GM19455 (cell line): ENCODE measurements around the gene TIMM22.
A peak's percentile ranks its signal among the peaks of the same experiment; 100 is the strongest.
"Not testable (repeated sequence)": the region's sequence is repeated elsewhere in the genome, so short reads cannot be mapped to it uniquely, and the experiment has no call there.

Source experiments
- ATAC-seq: cut with Tn5 transposase; IDR thresholded peaks from one replicate; pipeline ENCODE4 v1.9.1; 2021; ENCODE audit not compliant: unreplicated experiment

Gene TIMM22

DNA sequence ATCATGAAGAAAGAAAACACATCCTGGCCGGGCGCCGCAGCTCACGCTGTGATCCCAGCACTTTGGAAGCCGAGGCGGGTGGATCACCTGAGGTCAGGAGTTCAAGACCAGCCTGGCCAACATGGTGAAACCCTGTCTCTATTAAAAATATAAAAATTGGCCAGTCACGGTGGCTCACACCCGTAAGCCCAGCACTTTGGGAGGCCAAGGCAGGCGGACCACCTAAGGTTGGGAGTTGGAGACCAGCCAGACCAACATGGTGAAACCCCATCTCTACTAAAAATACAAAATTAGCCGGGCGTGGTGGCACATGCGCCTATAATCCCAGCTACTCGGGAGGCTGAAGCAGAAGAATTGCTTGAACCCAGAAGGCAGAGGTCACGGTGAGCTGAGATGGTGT, 25.1 kb upstream of the TIMM22 start:
- ATAC-seq = not testable (repeated sequence)

DNA sequence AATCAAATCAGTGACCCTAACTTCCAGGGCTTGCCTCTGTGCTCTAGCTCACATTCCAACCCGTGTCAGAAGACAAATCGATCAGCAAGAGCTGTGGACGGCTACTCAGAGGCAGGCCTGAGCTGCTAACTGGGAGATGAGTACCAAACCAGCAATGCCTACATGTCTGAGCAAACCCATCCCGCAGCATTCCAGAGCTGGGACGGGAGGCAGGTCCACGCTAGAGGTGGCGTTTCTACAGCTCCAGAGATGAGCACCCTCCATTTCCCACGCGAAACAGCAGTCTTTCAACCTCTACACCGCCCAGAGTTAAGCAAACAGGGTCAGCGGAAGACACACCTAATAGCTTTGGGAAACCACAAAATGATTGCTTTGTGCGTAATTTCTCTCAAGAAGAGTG, 23.9 kb upstream of the TIMM22 start:
- ATAC-seq = no peak

DNA sequence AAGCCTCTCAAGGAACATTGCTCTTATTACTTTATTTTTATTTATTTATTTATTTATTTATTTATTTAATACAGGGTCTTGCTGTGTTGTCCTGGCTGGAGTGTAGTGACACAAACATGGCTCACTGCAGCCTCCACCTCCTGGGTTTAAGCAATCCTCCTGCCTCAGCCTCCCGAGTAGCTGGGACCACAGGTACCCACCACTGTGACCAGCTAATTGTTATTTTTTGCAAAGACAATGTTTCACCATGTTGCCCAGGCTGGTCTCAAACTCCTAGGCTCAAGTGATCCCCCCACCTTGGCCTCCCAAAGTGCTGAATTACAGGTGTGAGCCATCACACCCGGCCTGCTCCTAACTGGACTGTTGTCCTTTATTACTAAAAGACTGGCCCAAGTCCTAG, 22.2 kb upstream of the TIMM22 start:
- ATAC-seq = not testable (repeated sequence)

DNA sequence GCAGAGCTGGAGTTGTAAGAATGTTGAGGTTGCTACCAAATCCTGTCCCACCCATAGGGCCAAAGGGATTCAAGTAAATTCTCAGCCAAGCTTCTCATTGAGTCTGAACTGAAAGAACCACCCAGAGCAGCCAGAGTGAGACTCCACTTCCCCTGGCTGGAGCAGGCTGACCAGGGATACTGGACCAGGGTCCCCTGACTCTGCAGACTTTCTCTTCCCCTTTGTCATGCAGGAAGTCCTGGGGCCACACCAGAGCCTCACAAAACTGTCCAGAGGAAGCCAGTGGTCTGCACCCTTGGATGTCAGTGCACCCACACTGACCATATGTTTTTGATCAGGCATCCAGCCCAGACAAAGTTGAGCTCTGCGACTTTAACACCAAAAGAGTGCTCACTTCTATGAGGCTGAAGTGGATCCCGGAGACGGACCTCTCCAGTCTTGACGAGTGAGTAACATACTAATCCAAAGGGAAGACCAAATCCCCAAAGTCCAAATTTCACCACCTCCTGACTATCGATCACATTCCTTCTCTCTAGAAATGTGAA, 21.5 kb upstream of the TIMM22 start:
- no peak for ATAC-seq

DNA sequence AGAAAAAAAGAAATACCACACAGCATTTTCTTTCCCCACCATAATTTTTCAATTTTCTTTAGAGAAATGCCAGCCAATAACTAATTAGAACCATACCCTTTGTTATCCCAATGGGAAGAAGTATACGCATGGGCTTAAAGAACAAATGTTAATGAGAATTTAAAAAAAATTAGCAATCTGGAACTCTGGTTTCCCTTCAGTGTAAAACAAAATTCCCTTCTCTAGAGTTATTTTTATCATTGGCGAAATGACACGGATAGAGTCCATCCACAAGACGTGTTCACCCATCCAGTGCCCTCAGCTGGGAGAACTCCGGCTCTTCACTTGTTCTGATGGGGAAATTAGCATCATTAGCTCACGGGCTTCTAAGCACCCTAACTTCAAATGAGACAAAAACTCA, 20.6 kb upstream of the TIMM22 start:
- ATAC-seq = no peak

DNA sequence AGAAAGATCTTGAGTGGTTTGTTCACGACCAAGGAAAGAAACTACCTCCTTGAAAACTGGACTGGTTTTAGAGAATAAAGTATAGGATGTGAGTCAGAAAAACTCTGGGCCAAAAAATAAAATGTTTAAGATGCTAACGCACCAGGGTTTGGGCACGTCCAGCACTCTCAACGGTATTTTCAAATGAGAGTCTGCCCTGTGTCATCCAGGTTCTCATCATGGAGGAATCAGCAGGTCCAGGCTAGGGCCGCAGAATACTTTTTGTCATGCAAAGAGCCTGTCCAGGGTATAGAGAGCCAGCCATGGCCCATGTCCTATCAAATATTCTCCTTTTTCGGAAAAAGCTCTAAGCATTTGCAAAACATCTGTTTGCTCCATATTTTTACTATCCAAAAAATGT, 19.8 kb upstream of the TIMM22 start:
- ATAC-seq = no peak

DNA sequence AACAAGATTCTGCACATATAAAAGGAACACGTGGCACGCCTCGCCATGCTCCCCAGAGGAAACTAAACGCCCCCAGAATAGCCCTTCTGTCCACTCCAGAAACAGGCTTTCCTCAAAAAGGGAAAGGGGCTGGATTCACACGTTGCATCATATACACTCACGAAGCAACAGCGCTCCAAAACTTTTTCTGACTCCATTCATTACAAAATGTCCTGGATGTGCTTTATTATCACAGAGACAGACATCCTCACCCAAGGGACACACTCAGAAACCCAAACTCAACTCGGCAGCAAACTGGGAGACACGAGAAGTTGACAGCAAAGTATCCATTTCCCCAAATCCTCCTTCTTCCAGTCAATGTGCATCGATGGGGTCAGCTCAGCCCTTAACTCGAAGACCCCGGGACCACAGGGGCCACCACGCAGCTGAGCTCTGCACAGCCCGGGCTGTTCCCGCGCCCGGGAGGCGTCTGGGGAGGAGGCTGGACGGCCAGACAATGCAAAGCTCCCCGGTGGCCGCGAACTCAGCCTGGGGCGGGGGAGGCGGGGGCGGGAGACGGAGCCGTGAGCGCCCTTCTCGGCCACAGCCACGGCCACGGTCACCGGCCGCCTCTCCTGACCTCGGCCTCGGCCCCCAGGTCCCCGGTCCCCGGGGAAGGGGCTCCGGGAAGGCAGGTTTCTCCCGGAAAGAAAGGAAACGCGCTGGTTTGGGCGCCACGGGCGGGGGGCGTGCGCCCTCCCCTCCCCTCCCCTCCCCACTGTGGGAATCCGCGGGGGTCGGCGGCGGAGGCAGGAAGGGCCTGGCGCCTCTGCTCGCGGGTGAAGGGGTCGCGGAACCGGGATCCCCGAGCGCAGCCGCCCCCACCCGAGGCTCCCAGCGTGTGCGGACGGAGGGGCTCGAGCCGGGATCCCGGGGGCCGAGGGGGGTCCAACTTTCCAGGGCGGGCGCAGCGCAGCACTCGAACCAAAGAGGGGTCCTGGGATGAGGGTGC, 18.5 kb upstream of the TIMM22 start:
- no peak for ATAC-seq

DNA sequence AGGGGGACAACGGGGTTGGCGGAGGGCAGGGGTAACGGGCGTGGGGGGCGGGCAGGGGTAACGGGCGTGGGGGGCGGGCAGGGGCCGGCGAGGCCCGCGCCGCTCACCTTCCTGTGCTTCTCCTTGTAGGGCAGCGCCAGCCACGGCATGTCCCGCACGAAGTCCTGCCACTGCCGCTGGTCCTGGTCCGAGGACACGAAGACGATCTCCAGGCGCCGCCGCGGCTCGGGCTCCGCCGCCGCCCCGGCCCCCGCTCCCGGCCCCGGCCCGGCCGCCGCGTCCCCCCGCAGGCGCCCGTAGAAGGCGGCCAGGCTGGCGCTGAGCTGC, 17.8 kb upstream of the TIMM22 start:
- ATAC-seq = no peak

DNA sequence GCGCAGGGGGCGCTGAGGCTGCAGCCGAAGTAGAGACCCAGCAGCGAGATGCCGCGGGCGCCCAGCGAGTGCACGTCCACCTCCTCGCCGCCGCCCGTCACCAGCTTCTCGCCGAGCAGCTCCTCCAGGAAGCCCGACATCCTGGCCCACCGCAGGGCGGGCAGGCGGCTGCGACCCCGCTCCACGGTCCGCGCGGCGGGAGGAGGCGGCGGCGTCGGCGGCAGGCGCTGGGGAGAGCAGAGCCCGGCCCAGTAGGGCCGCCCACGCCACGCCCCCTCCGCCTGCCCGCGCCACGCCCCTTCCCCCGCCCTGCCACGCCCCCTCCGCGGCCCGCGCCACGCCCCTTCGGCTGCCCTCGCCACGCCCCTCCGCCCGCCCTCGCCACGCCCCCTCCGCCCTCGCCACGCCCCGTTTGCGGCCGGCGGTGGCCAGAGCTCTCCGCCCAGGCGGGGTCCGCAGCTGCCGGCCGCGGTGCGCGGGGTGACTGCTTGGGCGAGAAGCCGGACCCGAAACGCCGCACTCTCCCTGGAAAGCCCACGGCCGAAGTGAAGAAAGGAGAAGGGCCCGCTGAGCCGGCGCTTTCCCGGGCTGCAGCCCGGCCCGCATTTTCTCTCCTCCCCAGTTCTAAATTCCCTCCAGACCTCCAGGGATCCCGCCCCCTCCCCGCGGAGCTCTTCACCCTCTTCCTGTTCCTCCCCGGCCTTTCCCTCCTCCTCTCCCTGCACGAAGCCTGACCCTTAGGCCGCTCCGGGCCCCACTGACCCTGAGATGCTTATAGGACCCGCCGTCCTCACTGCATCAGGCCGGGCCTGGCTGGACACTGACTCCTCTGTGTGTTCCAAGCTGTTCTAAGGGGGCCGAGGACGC, 17.2 kb upstream of the TIMM22 start, which contains the start of gene NXN:
NXN (minus strand) TSS at position 238 of the 867 bp plus-strand sequence.
- peak; percentile 69 for ATAC-seq

DNA sequence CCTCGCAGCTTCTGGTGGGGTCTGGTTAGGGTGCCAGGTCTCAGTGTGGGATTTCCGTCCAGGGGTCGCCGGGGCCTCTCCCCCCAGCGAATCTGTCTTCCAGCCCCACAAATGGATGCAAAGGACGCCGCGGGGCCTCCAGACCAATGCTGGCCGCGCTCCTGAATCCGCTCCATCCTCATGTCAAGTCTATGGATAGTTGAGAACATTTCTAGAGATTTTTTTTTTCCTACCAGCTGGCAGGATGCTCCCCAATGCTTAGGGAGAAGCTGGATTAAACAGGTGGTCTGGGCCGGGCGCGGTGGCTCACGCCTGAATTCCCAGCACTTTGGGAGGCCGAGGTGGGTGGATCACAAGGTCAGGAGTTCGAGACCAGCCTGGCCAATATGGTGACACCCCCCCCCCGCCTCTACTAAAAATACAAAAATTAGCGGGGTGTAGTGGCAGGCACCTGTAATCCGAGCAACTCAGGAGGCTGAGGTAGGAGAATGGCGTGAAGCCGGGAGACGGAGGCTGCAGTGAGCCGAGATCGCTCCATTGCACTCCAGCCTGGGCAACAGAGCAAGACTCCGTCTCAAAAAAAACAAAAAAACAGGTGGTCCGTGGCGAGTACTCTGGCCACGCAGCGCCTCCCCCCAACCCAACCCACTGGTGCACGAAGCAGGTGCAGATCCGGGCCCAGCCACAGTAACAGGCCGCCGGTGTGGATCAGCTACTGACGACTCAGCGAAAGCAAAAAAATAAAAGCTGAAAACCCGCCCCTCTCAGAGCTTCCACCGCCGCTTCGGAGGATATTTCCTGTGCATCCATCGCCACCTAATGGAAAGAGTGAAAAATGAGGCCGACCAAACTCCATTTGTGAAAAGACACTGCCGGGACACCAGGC, 16.3 kb upstream of the TIMM22 start:
- no peak for ATAC-seq

DNA sequence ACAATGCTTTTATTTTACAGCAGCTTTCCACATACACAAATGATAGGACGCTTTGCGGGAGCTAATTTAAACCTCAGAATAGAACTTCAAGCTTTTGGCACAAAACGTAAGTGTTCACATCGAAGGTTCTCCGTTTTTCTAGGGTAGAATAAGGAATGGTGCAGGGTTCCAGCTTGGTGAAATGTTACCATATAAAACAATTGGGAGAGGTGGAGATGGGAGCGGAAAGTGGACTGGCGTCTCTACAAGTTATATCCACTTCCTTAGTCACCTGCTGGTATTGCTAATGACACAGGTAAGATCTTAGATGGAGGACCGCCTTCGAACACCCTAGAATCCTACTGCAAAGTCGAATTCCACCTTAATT, 15.7 kb upstream of the TIMM22 start:
- no peak for ATAC-seq

DNA sequence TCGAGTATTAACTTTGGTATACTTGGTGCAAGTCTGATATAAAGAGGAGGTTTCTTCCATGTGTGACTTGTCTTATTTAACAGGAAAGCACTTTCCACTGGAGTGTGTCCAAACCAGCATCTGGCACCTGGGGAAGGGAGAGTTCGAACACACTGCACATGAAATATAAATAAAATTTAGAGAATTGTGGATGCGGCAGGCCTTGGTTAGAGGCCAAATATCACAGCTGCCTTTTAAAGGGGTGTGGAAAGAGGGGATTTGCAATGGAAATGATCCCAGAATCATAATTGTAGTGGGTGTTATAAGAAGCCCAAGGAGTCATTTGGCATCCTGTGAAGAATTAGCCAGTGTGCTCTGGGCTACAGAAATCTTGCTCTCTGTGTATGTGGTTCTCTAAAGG, 13.0 kb upstream of the TIMM22 start:
- no peak for ATAC-seq

DNA sequence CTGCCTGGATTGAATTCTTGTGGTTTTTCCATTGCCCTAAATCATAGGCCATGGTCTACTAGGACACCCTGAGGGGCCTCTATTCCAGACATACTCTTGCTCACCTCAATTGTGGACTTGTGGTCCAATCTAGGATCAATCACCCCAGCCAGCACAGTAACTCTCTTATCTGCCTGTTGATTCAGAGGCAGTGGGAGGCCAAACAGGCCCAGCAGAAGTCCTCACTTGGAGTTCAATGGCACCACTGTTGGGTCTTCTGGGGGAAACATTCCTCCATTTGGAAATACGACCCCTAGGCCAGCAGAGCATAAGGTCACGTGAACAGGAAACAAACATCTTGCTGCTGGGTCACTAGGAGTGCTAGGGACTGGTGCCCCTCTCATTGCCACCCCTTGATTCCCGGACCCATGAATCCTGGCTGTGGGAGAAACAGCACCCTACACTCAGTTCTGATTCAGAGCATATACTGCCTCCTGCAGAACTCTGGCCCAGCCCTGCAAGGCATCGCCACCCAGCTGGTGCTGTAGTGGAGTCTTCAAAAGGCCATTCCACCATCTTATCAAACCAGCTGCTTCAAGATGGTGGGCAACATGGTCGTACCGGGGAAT, 10.5 kb upstream of the TIMM22 start:
- no peak for ATAC-seq

DNA sequence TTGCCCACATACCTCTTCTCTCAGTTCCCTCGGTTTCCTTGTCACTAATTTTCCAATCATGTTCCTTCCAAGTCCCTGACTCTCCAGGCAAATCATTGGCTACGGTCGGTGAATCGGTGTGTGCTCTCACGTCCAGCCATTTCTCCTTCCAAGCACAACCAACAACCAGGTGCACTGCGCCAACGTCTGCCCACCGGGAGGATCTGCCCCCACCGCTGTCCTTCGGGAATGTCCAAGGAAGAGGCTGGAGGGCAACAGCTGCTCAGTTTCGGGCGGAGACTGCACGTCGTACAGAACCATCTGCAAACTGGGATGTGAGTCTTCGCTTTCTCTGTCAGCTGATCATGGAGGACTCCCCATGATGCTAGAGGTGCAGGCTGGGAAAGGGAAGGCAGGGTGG, 9.0 kb upstream of the TIMM22 start:
- no peak for ATAC-seq

DNA sequence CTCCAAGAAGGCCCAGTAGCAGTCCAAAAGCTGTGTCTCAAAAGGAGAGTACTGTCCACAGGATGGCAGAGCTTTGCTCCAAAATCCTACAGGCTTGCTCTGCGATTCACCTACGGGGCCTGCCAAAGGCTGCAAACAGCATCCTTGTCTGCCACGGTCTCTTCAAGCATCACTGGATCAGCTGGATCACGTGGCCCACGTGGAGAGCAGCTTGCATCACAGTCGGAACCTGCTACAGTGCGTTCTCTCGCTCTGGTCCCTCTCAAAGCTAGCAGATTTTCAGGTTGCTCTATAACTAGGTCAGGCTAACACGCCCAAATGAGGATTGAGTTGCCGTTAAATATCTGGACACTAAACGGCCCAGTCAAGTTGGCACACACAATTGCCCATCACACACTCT, 8.4 kb upstream of the TIMM22 start:
- ATAC-seq = no peak

DNA sequence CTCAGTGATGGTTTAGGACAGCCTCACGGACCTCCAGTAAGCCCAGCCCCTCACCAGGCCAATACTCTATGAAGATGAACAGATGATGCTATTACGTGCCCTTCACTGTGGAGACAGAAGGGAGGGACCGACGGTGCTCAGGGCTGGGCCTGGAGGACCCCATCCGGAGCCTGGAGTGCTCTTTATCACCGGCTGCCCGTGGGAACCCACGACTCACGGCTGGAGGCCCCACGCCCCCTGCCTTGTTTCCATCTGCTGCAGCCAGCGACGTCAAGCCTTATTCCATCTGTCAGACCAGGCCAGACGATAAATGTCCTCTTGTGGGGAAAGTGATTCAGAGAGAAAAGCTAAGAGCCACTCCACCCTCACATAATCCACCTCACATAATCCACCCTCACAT, 4.0 kb upstream of the TIMM22 start:
- ATAC-seq = no peak

DNA sequence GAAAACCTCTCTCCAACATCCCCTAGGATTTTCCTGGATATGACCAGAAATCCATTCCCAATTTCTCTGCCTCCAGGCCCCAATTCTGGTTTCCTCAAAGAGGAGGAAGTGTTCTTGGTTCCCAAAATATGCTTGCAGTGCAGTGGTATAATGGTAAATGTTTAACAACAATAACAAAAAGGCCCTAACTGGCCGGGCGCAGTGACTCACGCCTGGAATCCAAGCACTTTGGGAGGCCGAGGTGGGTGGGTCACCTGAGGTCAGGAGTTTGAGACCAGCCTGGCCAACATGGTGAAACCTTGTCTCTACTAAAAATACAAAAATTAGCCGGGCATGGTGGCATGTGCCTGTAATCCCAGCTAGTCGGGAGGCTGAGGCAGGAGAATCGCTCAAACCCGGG, 1.6 kb upstream of the TIMM22 start:
- not testable (repeated sequence) for ATAC-seq

DNA sequence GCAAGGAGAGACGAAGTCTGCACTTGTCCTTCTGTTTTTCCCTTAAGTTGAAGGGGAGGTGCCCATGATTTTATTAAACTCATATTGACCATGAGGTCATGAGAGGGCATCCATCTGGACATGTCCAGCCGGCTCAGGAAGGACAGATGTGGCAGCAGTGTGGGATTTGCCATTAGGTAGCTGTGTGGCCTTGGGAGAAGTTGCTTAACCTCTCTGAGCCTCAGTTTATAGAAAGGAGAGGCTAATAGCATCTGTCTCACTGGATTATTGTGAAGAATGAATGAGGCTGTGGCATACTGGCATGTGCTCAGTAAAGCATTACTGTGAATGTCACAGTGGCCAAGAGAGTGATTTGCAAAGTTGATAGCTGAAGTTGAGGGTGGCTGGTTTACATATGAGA, 1.2 kb downstream of the TIMM22 start:
- ATAC-seq = no peak

DNA sequence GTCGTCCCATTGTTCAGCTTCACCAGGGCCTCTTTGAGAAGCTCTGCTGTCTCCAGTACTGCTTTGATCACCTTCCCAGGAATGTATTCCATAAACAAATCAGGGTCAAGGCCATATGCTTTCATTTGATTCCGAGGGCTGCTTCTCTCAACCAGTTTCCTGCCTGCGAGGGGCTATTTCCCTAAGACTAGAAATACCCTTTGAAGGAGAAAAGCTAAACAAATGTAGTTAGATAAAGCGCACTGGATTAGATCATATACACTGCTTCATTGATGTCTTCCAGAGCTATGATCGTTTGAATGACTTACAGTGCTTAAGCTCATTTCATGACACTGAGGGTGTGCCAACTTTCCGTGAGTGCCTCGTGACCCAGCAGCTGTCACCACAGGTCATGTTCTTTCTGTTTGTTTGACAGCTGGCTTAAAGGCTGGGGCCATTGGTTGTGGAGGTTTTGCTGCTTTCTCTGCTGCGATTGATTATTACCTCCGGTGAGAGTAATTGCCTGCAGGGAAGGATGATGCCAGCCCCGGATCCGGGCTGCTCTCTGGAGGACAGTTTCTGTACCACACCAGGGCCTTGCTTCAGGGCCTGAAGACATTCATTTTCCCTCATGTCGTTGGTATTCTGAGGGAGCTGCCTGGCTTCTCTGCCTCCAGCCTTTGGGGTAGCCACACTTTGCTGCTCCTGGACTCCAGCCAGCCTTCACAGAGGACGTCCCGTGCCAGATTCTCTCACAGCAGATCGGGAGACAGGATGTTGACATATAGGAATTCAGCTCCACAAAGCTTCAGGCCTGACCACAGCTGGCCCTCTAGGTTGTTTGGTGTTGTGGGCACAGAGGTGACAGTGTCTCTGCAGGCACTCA, 3.9 kb downstream of the TIMM22 start:
- ATAC-seq = no peak
